GM10266 (cell line): ENCODE data around the gene NUAK1.

Source experiments
- DNase-seq: peaks from one replicate; pipeline ENCODE4 v3.0.0; 2012; ENCODE audit errors: extremely low spot score
- CTCF ChIP-seq: IDR thresholded peaks from 2 replicates; pipeline ENCODE4 v1.5.1; 2012; ENCODE audit warnings: mild to moderate bottlenecking, low read depth; ENCODE audit not compliant: control insufficient read depth, insufficient read depth; ENCODE audit errors: missing control alignments

Gene NUAK1

GRCh38 chr12:106013941-106014340 lies 124.8 kb downstream of the NUAK1 start:
- no peak for DNase-seq
- TF ChIP-seq CTCF, result no peak
